ENCODE results near the gene FGFR3. TPM values are rescaled to one million over a fixed set of nuclear protein-coding genes. Genes with fewer than 3 reads are reported as not detected.

FGFR3 gene
- total and polyA plus RNA-seq, 4 experiments from 2014 or later = 0.53 to 0.67 TPM; not detected in 2

GRCh38 chr4:1851575-1852410 is 58.7 kb downstream of the FGFR3 start:
- no peak for DNase-seq
- no peaks in the 10 kb centered on the region for H3K9me3 ChIP-seq (ENCODE audit: control insufficient read depth in 1 of 2, low read length in 2 of 2)
- H3K4me1 Mint-ChIP-seq = peaks cover 13 to 41% (median 29%) of the 10 kb centered on the region in 4 donors
- H3K36me3 Mint-ChIP-seq = peaks cover 5 to 8% of the 10 kb centered on the region in 2 donors
- H3K27me3 Mint-ChIP-seq = no peaks in the 10 kb centered on the region
- no peak overlapping the region for H3K4me3 Mint-ChIP-seq
- peaks cover 3% of the 10 kb centered on the region for H3K36me3 ChIP-seq (ENCODE audit: insufficient read depth, low read length)
- ChIA-PET CTCF (ENCODE audit: partially characterized antibody) (no interaction called here), POLR2A (ENCODE audit: partially characterized antibody) (interaction anchor here (0.6 to 1.5 kb wide), 2 partner anchors 19 to 24 kb away, joined by 3 to 4 read pairs; partner anchors contain the start of gene NSD2)
- no peak overlapping the region for H3K27ac ChIP-seq (ENCODE audit: low read depth, low read length)
- no peaks in the 10 kb centered on the region for H3K27me3 ChIP-seq (ENCODE audit: insufficient read depth, low read length)
- intact Hi-C loops (cut with micrococcal nuclease) = no loop called here
- H3K4me1 ChIP-seq (ENCODE audit: insufficient read depth, low read length) = peaks cover 36% of the 10 kb centered on the region
- H3K27ac Mint-ChIP-seq = no peak overlapping the region
- no peaks in the 10 kb centered on the region for H3K9me3 Mint-ChIP-seq
- no peak overlapping the region for H3K4me3 ChIP-seq (ENCODE audit: low read length in 2 of 2)

- no peak for DNase-seq
- H3K36me3 ChIP-seq (ENCODE audit: insufficient read depth, low read length) = no peaks in the 10 kb centered on the region
- Mint-ChIP-seq H3K36me3 (peaks cover 0 to 2% of the 10 kb centered on the region in 2 donors), H3K9me3 (no peaks in the 10 kb centered on the region), H3K27me3 (no peaks in the 10 kb centered on the region), H3K4me1 (peaks cover 13 to 49% (median 36%) of the 10 kb centered on the region in 4 donors), H3K27ac (peak overlapping the region in 4 of 7 donors; percentile 22 to 66 (median 34)), H3K4me3 (peak overlapping the region in 6 of 8 donors; percentile 12 to 47 (median 38))
- ChIA-PET POLR2A (ENCODE audit: partially characterized antibody) (no interaction called here), CTCF (ENCODE audit: partially characterized antibody) (no interaction called here)
- intact Hi-C loops (cut with micrococcal nuclease) = no loop called here
- peaks cover 47% of the 10 kb centered on the region for H3K4me1 ChIP-seq (ENCODE audit: insufficient read depth, low read length)
- no peaks in the 10 kb centered on the region for H3K27me3 ChIP-seq (ENCODE audit: insufficient read depth, low read length)
- no peaks in the 10 kb centered on the region for H3K9me3 ChIP-seq (ENCODE audit: control insufficient read depth in 1 of 2, low read length in 2 of 2)
- H3K27ac ChIP-seq (ENCODE audit: low read depth, low read length) = no peak overlapping the region
- H3K4me3 ChIP-seq (ENCODE audit: low read length in 2 of 2) = no peak overlapping the region
Measured at GRCh38 chr4:1852904-1853623, 60.0 kb downstream of the FGFR3 start.

GRCh38 chr4:1854752-1855151 is 61.7 kb downstream of the FGFR3 start:
- ChIA-PET POLR2A (ENCODE audit: partially characterized antibody) (interaction anchor here (1.1 to 8.1 kb wide), 4 partner anchors 15 to 142 kb away, joined by 3 to 81 read pairs (median 12); partner anchors contain the start of genes NSD2, SLBP, TACC3 and TMEM129), CTCF (ENCODE audit: partially characterized antibody) (interaction anchor here (6.0 kb wide), 1 partner anchor 45 kb away, joined by 35 read pairs; no protein-coding TSS in a partner anchor)
- peak overlapping the region; percentile 77 to 90 (median 84) for H3K4me3 Mint-ChIP-seq
- H3K4me1 ChIP-seq (ENCODE audit: insufficient read depth, low read length) = peaks cover 47% of the 10 kb centered on the region
- no peaks in the 10 kb centered on the region for H3K9me3 ChIP-seq (ENCODE audit: control insufficient read depth in 1 of 2, low read length in 2 of 2)
- intact Hi-C loops (cut with micrococcal nuclease) = loop anchor here (5.0 kb wide), 3 partner anchors 142 to 1182 kb away; partner anchors contain the start of genes ATP5ME, HAUS3, MYL5 and POLN
- H3K9me3 Mint-ChIP-seq = no peaks in the 10 kb centered on the region
- no peaks in the 10 kb centered on the region for H3K27me3 Mint-ChIP-seq
- no peaks in the 10 kb centered on the region for H3K27me3 ChIP-seq (ENCODE audit: insufficient read depth, low read length)
- H3K36me3 Mint-ChIP-seq = no peaks in the 10 kb centered on the region
- H3K4me1 Mint-ChIP-seq = peaks cover 11 to 49% (median 35%) of the 10 kb centered on the region in 4 donors
- H3K36me3 ChIP-seq (ENCODE audit: insufficient read depth, low read length) = no peaks in the 10 kb centered on the region
- H3K4me3 ChIP-seq (ENCODE audit: low read length in 2 of 2) = peak overlapping the region; percentile 23 to 89
- no peak for DNase-seq
- H3K27ac ChIP-seq (ENCODE audit: low read depth, low read length) = peak overlapping the region; percentile 59
- peak overlapping the region; percentile 51 to 84 (median 76) for H3K27ac Mint-ChIP-seq

- Mint-ChIP-seq H3K9me3 (no peaks in the 10 kb centered on the region), H3K36me3 (no peaks in the 10 kb centered on the region), H3K27ac (peak overlapping the region in 6 of 7 donors; percentile 25 to 84 (median 76)), H3K27me3 (no peaks in the 10 kb centered on the region), H3K4me3 (peak overlapping the region; percentile 77 to 90 (median 85)), H3K4me1 (peaks cover 11 to 46% (median 34%) of the 10 kb centered on the region in 4 donors)
- peak overlapping the region; percentile 59 for H3K27ac ChIP-seq (ENCODE audit: low read depth, low read length)
- no peaks in the 10 kb centered on the region for H3K9me3 ChIP-seq (ENCODE audit: control insufficient read depth in 1 of 2, low read length in 2 of 2)
- H3K4me1 ChIP-seq (ENCODE audit: insufficient read depth, low read length) = peaks cover 47% of the 10 kb centered on the region
- intact Hi-C loops (cut with micrococcal nuclease) = loop anchor here (1.0 to 5.0 kb wide), 6 partner anchors 15 to 1183 kb away; partner anchors contain the start of genes ATP5ME, FAM53A, HAUS3 and MYL5
- POLR2A ChIA-PET (ENCODE audit: partially characterized antibody) = interaction anchor here (1.0 to 8.1 kb wide), 9 partner anchors 13 to 154 kb away, joined by 3 to 81 read pairs (median 7); partner anchors contain the start of genes NSD2, SLBP, TACC3 and TMEM129
- no peaks in the 10 kb centered on the region for H3K27me3 ChIP-seq (ENCODE audit: insufficient read depth, low read length)
- peak in 3 of 5 donors; percentile 4 to 48 (median 20) for DNase-seq
- peak overlapping the region; percentile 23 to 89 for H3K4me3 ChIP-seq (ENCODE audit: low read length in 2 of 2)
- CTCF ChIA-PET (ENCODE audit: partially characterized antibody) = interaction anchor here (1.0 to 6.0 kb wide), 4 partner anchors 15 to 163 kb away, joined by 3 to 35 read pairs (median 4); no protein-coding TSS in a partner anchor
- H3K36me3 ChIP-seq (ENCODE audit: insufficient read depth, low read length) = no peaks in the 10 kb centered on the region
Measured at GRCh38 chr4:1855333-1856070, 62.4 kb downstream of the FGFR3 start.

- no peaks in the 10 kb centered on the region for H3K27me3 ChIP-seq (ENCODE audit: insufficient read depth, low read length)
- peaks cover 43% of the 10 kb centered on the region for H3K4me1 ChIP-seq (ENCODE audit: insufficient read depth, low read length)
- peak; percentile 90 to 92 (median 91) for DNase-seq
- H3K36me3 Mint-ChIP-seq = no peaks in the 10 kb centered on the region
- H3K4me1 Mint-ChIP-seq = peaks cover 9 to 42% (median 31%) of the 10 kb centered on the region in 4 donors
- intact Hi-C loops (cut with micrococcal nuclease) = loop anchor here (1.0 to 5.0 kb wide), 6 partner anchors 14 to 1184 kb away; partner anchors contain the start of genes ATP5ME, FAM53A, HAUS3 and MYL5
- peak within 1 kb of the TSS; percentile 81 to 90 (median 85) for H3K4me3 Mint-ChIP-seq
- peak within 1 kb of the TSS; percentile 47 to 89 for H3K4me3 ChIP-seq (ENCODE audit: low read length in 2 of 2)
- H3K27ac Mint-ChIP-seq = peak within 1 kb of the TSS; percentile 25 to 84 (median 76)
- H3K9me3 Mint-ChIP-seq = no peaks in the 10 kb centered on the region
- H3K27ac ChIP-seq (ENCODE audit: low read depth, low read length) = peak within 1 kb of the TSS; percentile 59
- POLR2A ChIA-PET (ENCODE audit: partially characterized antibody) = interaction anchor here (0.8 to 8.1 kb wide), 9 partner anchors 12 to 1176 kb away, joined by 3 to 81 read pairs (median 7); partner anchors contain the start of genes NSD2, TACC3 and TMEM129
- no peaks in the 10 kb centered on the region for H3K9me3 ChIP-seq (ENCODE audit: control insufficient read depth in 1 of 2, low read length in 2 of 2)
- CTCF ChIA-PET (ENCODE audit: partially characterized antibody) = interaction anchor here (0.6 to 6.0 kb wide), 6 partner anchors 14 to 798 kb away, joined by 3 to 35 read pairs (median 4); no protein-coding TSS in a partner anchor
- no peaks in the 10 kb centered on the region for H3K36me3 ChIP-seq (ENCODE audit: insufficient read depth, low read length)
- no peaks in the 10 kb centered on the region for H3K27me3 Mint-ChIP-seq
Measured at GRCh38 chr4:1856071-1856942, 63.2 kb downstream of the FGFR3 start, which contains the start of gene LETM1. Gene LETM1 (minus strand): TSS chr4:1856156. CDS start chr4:1855950, 206 bp downstream.

Data from CD4-positive, alpha-beta memory T cell (primary cell).